HG02970 (cell line): ENCODE results near the gene PDHB.
A peak's percentile ranks its signal among the peaks of the same experiment; 100 is the strongest.
"Not testable (repeated sequence)": the region's sequence is repeated elsewhere in the genome, so short reads cannot be mapped to it uniquely, and the experiment has no call there.

Experiments used
- ATAC-seq: cut with Tn5 transposase; IDR thresholded peaks from one replicate; pipeline ENCODE4 v1.9.1; 2021; ENCODE audit warnings: mild to moderate bottlenecking, moderate library complexity, moderate number of reproducible peaks; ENCODE audit not compliant: unreplicated experiment, low FRiP score

The PDHB gene

GRCh38 chr3:58440996-58441355 lies 7.3 kb upstream of the PDHB start:
- not testable (repeated sequence) for ATAC-seq

- ATAC-seq: not testable (repeated sequence)
Observed at GRCh38 chr3:58437276-58437675, 3.6 kb upstream of the PDHB start.

GRCh38 chr3:58434990-58435389 lies 1.4 kb upstream of the PDHB start:
- ATAC-seq: no peak

GRCh38 chr3:58434511-58434910 lies 879 bp upstream of the PDHB start:
- ATAC-seq: no peak

GRCh38 chr3:58434168-58434504 lies 504 bp upstream of the PDHB start:
- ATAC-seq: no peak

- no peak for ATAC-seq
Observed at GRCh38 chr3:58432905-58433304, 727 bp downstream of the PDHB start.

- no peak for ATAC-seq
Observed at GRCh38 chr3:58429657-58430056, 4.0 kb downstream of the PDHB start.

- ATAC-seq: no peak
Observed at GRCh38 chr3:58427661-58428361, 5.8 kb downstream of the PDHB start.

GRCh38 chr3:58425782-58426181 lies 7.8 kb downstream of the PDHB start:
- no peak for ATAC-seq

- ATAC-seq: no peak
Observed at GRCh38 chr3:58424613-58425012, 9.0 kb downstream of the PDHB start.

GRCh38 chr3:58422756-58423325 lies 10.8 kb downstream of the PDHB start:
- no peak for ATAC-seq

GRCh38 chr3:58421004-58421403 lies 12.6 kb downstream of the PDHB start:
- ATAC-seq: no peak

GRCh38 chr3:58419780-58420507 lies 13.7 kb downstream of the PDHB start:
- peak; percentile 51 for ATAC-seq

- ATAC-seq: no peak
Observed at GRCh38 chr3:58418227-58418626, 15.4 kb downstream of the PDHB start.

- no peak for ATAC-seq
Observed at GRCh38 chr3:58417075-58417474, 16.6 kb downstream of the PDHB start.

- ATAC-seq: no peak
Observed at GRCh38 chr3:58416191-58416590, 17.4 kb downstream of the PDHB start.

- no peak for ATAC-seq
Observed at GRCh38 chr3:58414538-58415197, 19.0 kb downstream of the PDHB start.

GRCh38 chr3:58411851-58412830 lies 21.5 kb downstream of the PDHB start:
- no peak for ATAC-seq

- no peak for ATAC-seq
Observed at GRCh38 chr3:58411036-58411435, 22.6 kb downstream of the PDHB start.

GRCh38 chr3:58409663-58410062 lies 24.0 kb downstream of the PDHB start:
- no peak for ATAC-seq
